GM12891 (cell line): Measurements from ENCODE around the gene SACS.

ENCODE experiments used
- POLR2A ChIP-seq: IDR thresholded peaks from 2 replicates; pipeline ENCODE4 v1.6.1; 2011; ENCODE audit warnings: low read depth, low read length, control low read depth
- TAF1 ChIP-seq: IDR thresholded peaks from 2 replicates; pipeline ENCODE4 v1.6.1; 2011; ENCODE audit warnings: low read depth, low read length, control low read depth

DNA sequence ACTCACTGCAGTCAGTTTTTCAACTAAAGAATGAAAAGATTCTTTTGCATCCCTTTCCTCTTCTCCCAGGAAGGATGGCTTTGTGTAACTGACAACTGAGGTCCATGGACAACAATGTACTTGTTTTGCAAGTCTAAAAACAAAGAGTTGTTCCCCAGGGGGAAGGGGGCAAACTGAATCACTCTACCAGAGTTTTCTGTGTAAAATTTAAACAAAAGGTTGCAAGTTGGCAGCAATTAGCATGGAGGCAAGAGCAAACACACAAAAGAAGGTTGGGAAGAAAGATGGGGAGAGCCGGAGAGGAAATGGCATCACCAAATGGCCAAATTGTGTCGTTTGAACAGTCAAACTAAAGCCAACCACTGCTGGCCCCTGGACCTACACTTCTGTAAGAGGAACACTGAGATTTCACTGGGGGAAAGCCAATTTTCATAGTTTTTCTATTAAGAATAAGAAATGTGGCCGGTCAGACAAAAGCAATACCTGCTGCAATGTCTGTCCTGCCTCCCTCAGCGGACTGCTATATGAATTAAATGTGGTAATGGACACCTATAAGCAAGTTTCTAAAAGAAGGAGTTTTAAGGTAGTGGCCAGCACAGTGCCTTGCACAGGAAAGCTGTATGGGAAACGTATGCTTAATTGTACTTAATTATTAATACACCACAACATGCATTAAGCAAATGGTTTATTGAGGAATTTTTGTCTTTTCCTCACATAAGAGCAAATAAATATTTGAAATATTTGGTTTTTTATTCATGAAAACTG lies 16.1 kb upstream of the SACS start:
- TF ChIP-seq POLR2A (no peak), TAF1 (no peak)
